ENCODE data around the gene LY6G5C. TPM values are rescaled to one million over a fixed set of nuclear protein-coding genes. Genes with fewer than 3 reads are reported as not detected.

The LY6G5C gene
- total and polyA plus RNA-seq, 2 of the 13 experiments (the other 11 are each of a cell fraction or from before 2014, with no cell fraction given) = 0.33 to 0.55 TPM

GRCh38 chr6:31652925-31653724 is 27.7 kb downstream of the LY6G5C start (continued):
- TF ChIP-seq HOMEZ (CRISPR knock-in tag; IDR thresholded peaks at IDR 0.05; ENCODE audit: low read depth) (no peak), AHR (CRISPR knock-in tag; IDR thresholded peaks at IDR 0.05) (no peak; the same call in 1 of the 2 replicates), NFE2L1 (CRISPR knock-in tag; IDR thresholded peaks at IDR 0.05; ENCODE audit: borderline replicate concordance) (no peak), POLR2A (IDR thresholded peaks at IDR 0.05; ENCODE audit: insufficient read depth in 1 of 2, low read depth in 2 of 2, low read length in 2 of 2) (peak in 1 of 2 experiments; percentile 72; a peak in 1 of 4 replicates), ZNF580 (CRISPR knock-in tag; IDR thresholded peaks at IDR 0.05; ENCODE audit: borderline replicate concordance, low read depth) (no peak), ZBTB7B (CRISPR knock-in tag; IDR thresholded peaks at IDR 0.05) (peak; percentile 95), DPF2 (CRISPR knock-in tag; IDR thresholded peaks at IDR 0.05; ENCODE audit: borderline replicate concordance, low read depth) (no peak), ZNF256 (CRISPR knock-in tag; conservative IDR thresholded peaks at IDR 0.05) (no peak), IKZF5 (CRISPR knock-in tag; IDR thresholded peaks at IDR 0.05) (no peak; the same call in 1 of the 2 replicates), PREB (CRISPR knock-in tag; IDR thresholded peaks at IDR 0.05) (no peak), JDP2 (CRISPR knock-in tag; IDR thresholded peaks at IDR 0.05; ENCODE audit: borderline replicate concordance) (no peak; the same call in 1 of the 2 replicates), ZBTB44 (CRISPR knock-in tag; IDR thresholded peaks at IDR 0.05) (no peak), SOX6 (IDR thresholded peaks at IDR 0.05) (no peak), SOX6 (CRISPR knock-in tag; IDR thresholded peaks at IDR 0.05) (peak; percentile 8; the same call in 1 of the 2 replicates), ZNF512 (CRISPR knock-in tag; IDR thresholded peaks at IDR 0.05) (no peak), HMGXB4 (CRISPR knock-in tag; IDR thresholded peaks at IDR 0.05; ENCODE audit: borderline replicate concordance in 1 of 2, low read depth in 1 of 2) (no peak; a peak in 2 of 4 replicates), ZNF33B (CRISPR knock-in tag; IDR thresholded peaks at IDR 0.05) (no peak), MBD4 (IDR thresholded peaks at IDR 0.05; ENCODE audit: borderline replicate concordance, low read length) (no peak), TBX3 (IDR thresholded peaks at IDR 0.05; ENCODE audit: borderline replicate concordance) (no peak), MEIS1 (CRISPR knock-in tag; IDR thresholded peaks at IDR 0.05; ENCODE audit: borderline replicate concordance) (no peak; the same call in none of the 2 replicates)
